Measurements from ENCODE around the gene GMPR. TPM values are rescaled to one million over a fixed set of nuclear protein-coding genes. Genes with fewer than 3 reads are reported as not detected.

The GMPR gene
- total RNA-seq, 4 donors from 2014 or later, result 14.0 to 21.8 (median 15.8) TPM

GRCh38 chr6:16249971-16250370, 11.6 kb downstream of the GMPR start:
- WGBS, 2 donors, result 58 to 67% methylated on average over 1 of the region's 1 CpG
- no peaks in the 10 kb centered on the region for H3K27me3 ChIP-seq
- peaks cover 0 to 8% (median 4%) of the 10 kb centered on the region in 4 donors for H3K4me1 ChIP-seq
- peaks cover 0 to 29% (median 0%) of the 10 kb centered on the region in 3 donors for H3K36me3 ChIP-seq
- H3K27ac ChIP-seq, result no peak overlapping the region
- H3K4me3 ChIP-seq, result no peak overlapping the region
- no peaks in the 10 kb centered on the region for H3K9me3 ChIP-seq
- DNase-seq (ENCODE audit: low spot score in 2 of 2), result no peak
- TF ChIP-seq POLR2A (IDR thresholded peaks at IDR 0.05) (no peak), EP300 (IDR thresholded peaks at IDR 0.05) (no peak)
- TF ChIP-seq, protein P1, sequence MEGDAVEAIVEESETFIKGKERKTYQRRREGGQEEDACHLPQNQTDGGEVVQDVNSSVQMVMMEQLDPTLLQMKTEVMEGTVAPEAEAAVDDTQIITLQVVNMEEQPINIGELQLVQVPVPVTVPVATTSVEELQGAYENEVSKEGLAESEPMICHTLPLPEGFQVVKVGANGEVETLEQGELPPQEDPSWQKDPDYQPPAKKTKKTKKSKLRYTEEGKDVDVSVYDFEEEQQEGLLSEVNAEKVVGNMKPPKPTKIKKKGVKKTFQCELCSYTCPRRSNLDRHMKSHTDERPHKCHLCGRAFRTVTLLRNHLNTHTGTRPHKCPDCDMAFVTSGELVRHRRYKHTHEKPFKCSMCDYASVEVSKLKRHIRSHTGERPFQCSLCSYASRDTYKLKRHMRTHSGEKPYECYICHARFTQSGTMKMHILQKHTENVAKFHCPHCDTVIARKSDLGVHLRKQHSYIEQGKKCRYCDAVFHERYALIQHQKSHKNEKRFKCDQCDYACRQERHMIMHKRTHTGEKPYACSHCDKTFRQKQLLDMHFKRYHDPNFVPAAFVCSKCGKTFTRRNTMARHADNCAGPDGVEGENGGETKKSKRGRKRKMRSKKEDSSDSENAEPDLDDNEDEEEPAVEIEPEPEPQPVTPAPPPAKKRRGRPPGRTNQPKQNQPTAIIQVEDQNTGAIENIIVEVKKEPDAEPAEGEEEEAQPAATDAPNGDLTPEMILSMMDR (IDR thresholded peaks at IDR 0.05), result no peak

- Histone ChIP-seq H3K27ac (no peak overlapping the region), H3K4me1 (no peaks in the 10 kb centered on the region), H3K9me3 (no peaks in the 10 kb centered on the region), H3K27me3 (no peaks in the 10 kb centered on the region), H3K36me3 (peaks cover 0 to 37% (median 0%) of the 10 kb centered on the region in 3 donors), H3K4me3 (no peak overlapping the region)
- DNase-seq (ENCODE audit: low spot score in 2 of 2), result no peak
- 94 to 97% methylated on average over 2 of the region's 2 CpGs for WGBS, 2 donors
- TF ChIP-seq POLR2A (IDR thresholded peaks at IDR 0.05), result no peak
- TF ChIP-seq EP300 (IDR thresholded peaks at IDR 0.05), result no peak
- TF ChIP-seq, protein P1 (IDR thresholded peaks at IDR 0.05), result no peak
Observed at GRCh38 chr6:16251706-16252105, 13.3 kb downstream of the GMPR start.

DNA sequence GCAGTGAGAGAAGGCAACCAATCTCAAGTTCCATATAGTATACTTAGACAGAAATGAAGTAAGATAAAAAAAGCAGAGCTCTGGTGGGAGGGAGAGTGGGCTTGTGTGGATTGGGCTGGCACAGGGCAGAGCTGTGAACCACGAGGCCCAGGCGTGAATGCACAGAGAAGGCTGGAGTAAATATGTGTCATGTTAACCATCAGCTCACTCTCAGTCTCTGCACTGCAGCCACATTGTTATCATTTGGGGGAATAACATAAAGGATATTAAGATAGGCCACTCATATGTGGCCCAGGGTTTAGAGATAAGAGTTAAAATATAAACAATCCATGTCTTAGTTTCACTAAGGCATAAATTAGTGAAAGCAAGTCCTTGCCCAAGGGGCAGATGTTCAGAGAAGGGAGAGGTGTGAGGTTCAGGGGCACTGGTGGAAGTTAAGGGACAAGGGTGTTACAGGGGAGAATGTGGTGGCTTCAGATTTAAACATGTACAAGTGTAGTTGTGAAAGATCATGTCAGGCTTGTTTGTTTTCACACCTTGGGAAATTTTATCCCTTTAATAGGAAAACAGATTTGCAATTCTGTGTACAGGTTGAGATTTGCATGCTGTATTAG, 14.4 kb downstream of the GMPR start:
- DNase-seq (ENCODE audit: low spot score in 2 of 2), result no peak
- Histone ChIP-seq H3K4me1 (no peaks in the 10 kb centered on the region), H3K9me3 (no peaks in the 10 kb centered on the region), H3K4me3 (no peak overlapping the region), H3K27ac (no peak overlapping the region), H3K36me3 (peaks cover 0 to 34% (median 0%) of the 10 kb centered on the region in 3 donors), H3K27me3 (no peaks in the 10 kb centered on the region)
- TF ChIP-seq, protein P1 (IDR thresholded peaks at IDR 0.05), result no peak
- no peak for TF ChIP-seq EP300 (IDR thresholded peaks at IDR 0.05)
- TF ChIP-seq POLR2A (IDR thresholded peaks at IDR 0.05), result no peak
- 59 to 63% methylated on average over 2 of the region's 2 CpGs for WGBS, 2 donors

DNA sequence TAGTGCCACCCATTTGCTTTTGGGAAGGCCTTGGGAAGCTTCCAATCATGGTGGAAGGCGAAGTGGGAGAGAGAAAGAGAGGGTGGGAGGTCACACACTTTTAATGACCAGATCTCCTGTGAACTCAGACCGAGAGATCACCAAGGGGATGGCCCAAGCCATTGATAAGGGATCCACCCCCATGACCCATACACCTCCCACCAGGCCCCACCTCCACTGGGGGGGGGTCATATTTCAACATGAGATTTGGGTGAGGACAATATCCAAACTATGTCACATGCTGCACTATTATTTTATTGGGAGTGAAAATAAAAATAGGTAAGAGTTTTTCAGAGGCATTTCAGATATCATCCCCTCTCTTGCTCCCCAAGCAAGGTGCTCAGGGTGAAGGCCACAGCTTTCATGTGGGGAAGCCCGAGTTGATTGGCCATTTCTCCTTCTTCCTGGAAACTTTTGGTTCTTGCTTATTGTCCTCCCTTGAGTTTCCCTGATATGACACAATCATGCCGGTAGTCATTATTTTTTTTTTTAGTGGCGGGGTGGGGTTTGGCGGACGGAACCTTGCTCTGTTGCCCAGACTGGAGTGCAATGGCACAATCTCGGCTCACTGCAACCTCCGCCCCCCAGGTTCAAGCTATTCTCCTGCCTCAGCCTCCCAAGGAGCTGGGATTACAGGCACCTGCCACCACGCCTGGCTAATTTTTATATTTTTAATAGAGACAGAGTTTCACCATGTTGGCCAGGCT, 15.2 kb downstream of the GMPR start:
- TF ChIP-seq EP300 (IDR thresholded peaks at IDR 0.05), result no peak
- TF ChIP-seq POLR2A (IDR thresholded peaks at IDR 0.05), result no peak
- TF ChIP-seq, protein P1 (IDR thresholded peaks at IDR 0.05), result no peak
- H3K4me3 ChIP-seq, result no peak overlapping the region
- DNase-seq (ENCODE audit: low spot score in 2 of 2), result no peak
- WGBS, 2 donors, result 89 to 90% methylated on average over 10 of the region's 10 CpGs
- no peaks in the 10 kb centered on the region for H3K27me3 ChIP-seq
- no peaks in the 10 kb centered on the region for H3K9me3 ChIP-seq
- no peak overlapping the region for H3K27ac ChIP-seq
- H3K4me1 ChIP-seq, result no peaks in the 10 kb centered on the region
- H3K36me3 ChIP-seq, result peaks cover 0 to 33% (median 0%) of the 10 kb centered on the region in 3 donors

DNA sequence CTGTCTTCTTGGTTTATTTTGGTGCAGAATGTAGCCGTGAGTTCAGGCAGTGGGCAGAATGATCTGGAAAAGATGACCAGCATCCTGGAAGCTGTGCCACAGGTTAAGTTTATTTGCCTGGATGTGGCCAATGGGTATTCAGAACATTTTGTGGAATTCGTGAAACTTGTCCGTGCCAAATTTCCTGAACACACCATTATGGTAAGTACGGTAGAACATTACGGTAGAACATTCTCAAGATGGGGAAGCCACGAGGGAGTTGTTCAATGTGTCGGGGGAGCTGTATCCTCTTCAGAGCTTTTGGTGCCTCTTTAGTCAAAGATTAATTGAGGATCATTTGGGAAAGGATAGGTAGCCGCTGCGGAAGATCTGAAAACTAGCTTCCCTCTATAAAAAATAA, 16.1 kb downstream of the GMPR start:
- Histone ChIP-seq H3K4me1 (no peaks in the 10 kb centered on the region), H3K9me3 (no peaks in the 10 kb centered on the region), H3K27ac (no peak overlapping the region), H3K27me3 (no peaks in the 10 kb centered on the region), H3K4me3 (no peak overlapping the region), H3K36me3 (peaks cover 0 to 33% (median 0%) of the 10 kb centered on the region in 3 donors)
- no peak for DNase-seq (ENCODE audit: low spot score in 2 of 2)
- WGBS, 2 donors, result 90 to 94% methylated on average over 9 of the region's 9 CpGs
- TF ChIP-seq, protein P1 (IDR thresholded peaks at IDR 0.05), result no peak
- TF ChIP-seq EP300 (IDR thresholded peaks at IDR 0.05), result no peak
- no peak for TF ChIP-seq POLR2A (IDR thresholded peaks at IDR 0.05)
